ENCODE data around the gene SPTSSA. TPM values are rescaled to one million over a fixed set of nuclear protein-coding genes. Genes with fewer than 3 reads are reported as not detected.

SPTSSA gene
- total and polyA plus RNA-seq, 2 donors (not counting 1 experiment from before 2014, with no cell fraction given): 20.1 to 38.4 TPM

- no peaks in the 10 kb centered on the region for H3K9me3 ChIP-seq (ENCODE audit: control insufficient read depth, insufficient read depth, low read depth, low read length)
- TF ChIP-seq EZH2 (IDR thresholded peaks at IDR 0.05; ENCODE audit: low read length, missing control alignments) (no peak), CTCF (conservative IDR thresholded peaks at IDR 0.05 in 1 of 2, IDR thresholded peaks at IDR 0.05 in 1 of 2; ENCODE audit: low read depth in 1 of 2, low read length in 2 of 2) (no peak)
- H3K79me2 ChIP-seq (ENCODE audit: control insufficient read depth, insufficient read depth, low read length): no peaks in the 10 kb centered on the region
These were observed 13.1 kb upstream of the SPTSSA start for GRCh38 chr14:34475163-34475562.

DNA sequence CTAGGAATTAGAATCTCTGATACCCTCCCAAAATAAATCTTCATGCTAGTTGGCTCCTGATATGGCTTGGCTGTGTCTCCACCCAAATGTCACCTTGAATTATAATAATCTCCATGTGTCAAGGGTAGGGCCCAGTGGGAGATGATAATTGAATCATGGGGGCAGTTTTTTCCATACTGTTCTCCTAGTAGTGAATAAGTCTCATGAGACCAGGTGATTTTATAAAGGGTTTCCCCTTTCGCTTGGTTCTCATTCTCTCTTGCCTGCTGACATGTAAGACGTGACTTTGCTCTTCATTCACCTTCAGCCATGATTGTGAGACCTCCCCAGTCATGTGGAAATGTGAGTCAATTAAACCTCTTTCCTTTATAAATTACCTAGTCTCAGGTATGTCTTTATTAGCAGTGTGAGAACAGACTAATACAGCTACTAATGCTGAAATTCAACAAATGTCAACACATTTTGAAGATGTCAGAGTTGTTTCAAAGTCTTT, 12.2 kb upstream of the SPTSSA start:
- Histone ChIP-seq H3K4me2 (ENCODE audit: extremely low read depth, insufficient read depth, low read length) (no peak overlapping the region), H3K79me2 (ENCODE audit: control insufficient read depth, insufficient read depth, low read length) (no peaks in the 10 kb centered on the region), H3K4me3 (replicated peaks in 1 of 4; ENCODE audit: control extremely low read depth in 1 of 4, insufficient read depth in 1 of 4, low read depth in 3 of 4, low read length in 4 of 4) (no peak overlapping the region), H3K27ac (ENCODE audit: insufficient read depth, low read length) (no peak overlapping the region), H3K9ac (ENCODE audit: insufficient read depth, low read length) (no peak overlapping the region), H3K27me3 (ENCODE audit: control insufficient read depth, insufficient read depth, low read length) (no peaks in the 10 kb centered on the region), H3K9me3 (ENCODE audit: control insufficient read depth, insufficient read depth, low read depth, low read length) (no peaks in the 10 kb centered on the region), H4K20me1 (ENCODE audit: control insufficient read depth, extremely low read depth, insufficient read depth, low read length) (no peaks in the 10 kb centered on the region), H3K36me3 (ENCODE audit: control insufficient read depth, insufficient read depth, low read length) (no peaks in the 10 kb centered on the region), H3K4me1 (ENCODE audit: control insufficient read depth, extremely low read depth, insufficient read depth, low read length) (no peaks in the 10 kb centered on the region), H2AFZ (ENCODE audit: low read length) (no peak overlapping the region)
- no peak for DNase-seq (ENCODE audit: low read depth in 2 of 2)
- TF ChIP-seq EZH2 (IDR thresholded peaks at IDR 0.05; ENCODE audit: low read length, missing control alignments) (no peak), CTCF (conservative IDR thresholded peaks at IDR 0.05 in 1 of 2, IDR thresholded peaks at IDR 0.05 in 1 of 2; ENCODE audit: low read depth in 1 of 2, low read length in 2 of 2) (no peak)

More at GRCh38 chr14:34475163-34475562, 13.1 kb upstream of the SPTSSA start:
- Histone ChIP-seq H3K27me3 (ENCODE audit: control insufficient read depth, insufficient read depth, low read length) (no peaks in the 10 kb centered on the region), H3K4me1 (ENCODE audit: control insufficient read depth, extremely low read depth, insufficient read depth, low read length) (no peaks in the 10 kb centered on the region), H4K20me1 (ENCODE audit: control insufficient read depth, extremely low read depth, insufficient read depth, low read length) (no peaks in the 10 kb centered on the region), H3K9ac (ENCODE audit: insufficient read depth, low read length) (no peak overlapping the region), H3K4me2 (ENCODE audit: extremely low read depth, insufficient read depth, low read length) (no peak overlapping the region), H2AFZ (ENCODE audit: low read length) (no peak overlapping the region), H3K27ac (ENCODE audit: insufficient read depth, low read length) (no peak overlapping the region), H3K36me3 (ENCODE audit: control insufficient read depth, insufficient read depth, low read length) (no peaks in the 10 kb centered on the region), H3K4me3 (replicated peaks in 1 of 4; ENCODE audit: control extremely low read depth in 1 of 4, insufficient read depth in 1 of 4, low read depth in 3 of 4, low read length in 4 of 4) (no peak overlapping the region)
- no peak for DNase-seq (ENCODE audit: low read depth in 2 of 2)

DNA sequence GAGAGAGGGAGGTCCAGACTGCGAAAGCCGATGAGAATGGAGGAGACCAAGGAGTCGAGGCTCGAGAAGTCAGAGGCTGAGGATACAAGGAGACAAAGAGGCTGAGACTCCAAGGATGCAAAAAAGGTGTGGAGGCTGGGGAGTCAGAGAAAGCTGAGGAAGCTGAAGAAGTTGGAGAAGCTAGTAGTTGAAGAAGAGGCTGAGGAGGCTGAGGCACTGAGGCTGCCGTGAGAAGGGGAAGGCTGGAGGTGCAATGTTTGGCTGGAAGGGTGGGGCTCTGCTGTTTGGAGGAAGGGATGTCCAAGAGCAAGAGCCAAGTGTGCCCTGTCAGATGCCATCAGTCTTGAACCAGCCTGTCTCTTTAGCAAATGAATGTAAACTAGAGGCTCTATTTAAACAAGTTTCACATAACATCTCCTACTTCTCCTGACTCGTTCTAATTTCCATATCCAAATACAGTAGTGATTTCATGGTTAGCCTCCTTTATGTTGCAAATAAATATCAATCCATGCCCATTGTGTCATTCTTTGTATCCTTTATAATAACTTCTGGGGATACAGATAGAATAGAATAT, 10.8 kb upstream of the SPTSSA start:
- H3K4me2 ChIP-seq (ENCODE audit: extremely low read depth, insufficient read depth, low read length): no peak overlapping the region
- H3K79me2 ChIP-seq (ENCODE audit: control insufficient read depth, insufficient read depth, low read length): no peaks in the 10 kb centered on the region
- H2AFZ ChIP-seq (ENCODE audit: low read length): no peak overlapping the region
- no peak overlapping the region for H3K27ac ChIP-seq (ENCODE audit: insufficient read depth, low read length)
- no peaks in the 10 kb centered on the region for H3K27me3 ChIP-seq (ENCODE audit: control insufficient read depth, insufficient read depth, low read length)
- no peak for DNase-seq (ENCODE audit: low read depth in 2 of 2)
- H3K9ac ChIP-seq (ENCODE audit: insufficient read depth, low read length): no peak overlapping the region
- no peak overlapping the region for H3K4me3 ChIP-seq (replicated peaks in 1 of 4; ENCODE audit: control extremely low read depth in 1 of 4, insufficient read depth in 1 of 4, low read depth in 3 of 4, low read length in 4 of 4)
- H4K20me1 ChIP-seq (ENCODE audit: control insufficient read depth, extremely low read depth, insufficient read depth, low read length): no peaks in the 10 kb centered on the region
- no peaks in the 10 kb centered on the region for H3K9me3 ChIP-seq (ENCODE audit: control insufficient read depth, insufficient read depth, low read depth, low read length)
- H3K36me3 ChIP-seq (ENCODE audit: control insufficient read depth, insufficient read depth, low read length): no peaks in the 10 kb centered on the region
- no peak for TF ChIP-seq EZH2 (IDR thresholded peaks at IDR 0.05; ENCODE audit: low read length, missing control alignments)
- H3K4me1 ChIP-seq (ENCODE audit: control insufficient read depth, extremely low read depth, insufficient read depth, low read length): no peaks in the 10 kb centered on the region
